GM23338 (cell line): ENCODE results near the gene RAC2. TPM values are rescaled to one million over a fixed set of nuclear protein-coding genes. Genes with fewer than 3 reads are reported as not detected.

Source experiments
- ATAC-seq: fragments of 200-7000 bp; cut with Tn5 transposase; 3 replicates; pipeline ENCODE4 v1.9.1; 2020
- DNase-seq: peaks from one replicate; pipeline ENCODE4 v3.0.0-alpha.2; 2015; ENCODE audit warnings: low spot score
- H2AFZ ChIP-seq: fragments of 200-600 bp; sonication (generic); 2 replicates; pipeline ENCODE4 v1.8.0; 2016; ENCODE audit warnings: antibody characterized with exemption, mild to moderate bottlenecking, moderate library complexity
- H3F3A ChIP-seq: fragments of 200-600 bp; sonication (generic); replicated peaks from 2 replicates; pipeline ENCODE4 v1.8.0; 2017; ENCODE audit warnings: antibody characterized with exemption, mixed run types, low read depth
- H3K27ac ChIP-seq: fragments of 200-600 bp; sonication (generic); 2 replicates; pipeline ENCODE4 v1.6.1; 2016; ENCODE audit warnings: low read depth
- H3K27me3 ChIP-seq: fragments of 200-600 bp; sonication (generic); 2 replicates; pipeline ENCODE4 v1.8.0; 2016; ENCODE audit warnings: mild to moderate bottlenecking, mixed run types, moderate library complexity; ENCODE audit not compliant: insufficient read depth
- H3K36me3 ChIP-seq: fragments of 200-600 bp; sonication (generic); 2 replicates; pipeline ENCODE4 v1.8.0; 2016; ENCODE audit warnings: mild to moderate bottlenecking; ENCODE audit not compliant: insufficient read depth
- H3K4me1 ChIP-seq: fragments of 200-600 bp; sonication (generic); 2 replicates; pipeline ENCODE4 v1.8.0; 2016; ENCODE audit warnings: mild to moderate bottlenecking, moderate library complexity; ENCODE audit not compliant: insufficient read depth
- H3K4me2 ChIP-seq: fragments of 200-600 bp; sonication (generic); 2 replicates; pipeline ENCODE4 v1.7.1; 2017; ENCODE audit warnings: mixed run types
- H3K4me3 ChIP-seq: fragments of 200-600 bp; sonication (generic); 2 replicates; pipeline ENCODE4 v1.6.1; 2016; ENCODE audit warnings: mixed run types
- H3K79me2 ChIP-seq: fragments of 200-600 bp; sonication (generic); replicated peaks from 2 replicates; pipeline ENCODE4 v1.8.0; 2017; ENCODE audit warnings: mild to moderate bottlenecking; ENCODE audit not compliant: insufficient read depth
- H3K9me2 ChIP-seq: fragments of 200-600 bp; sonication (generic); 2 replicates; pipeline ENCODE4 v1.8.0; 2017; ENCODE audit not compliant: insufficient read depth
- H4K20me1 ChIP-seq: fragments of 200-600 bp; sonication (generic); replicated peaks from 2 replicates; pipeline ENCODE4 v1.8.0; 2017; ENCODE audit warnings: mild to moderate bottlenecking; ENCODE audit not compliant: insufficient read depth
- H3K27ac Mint-ChIP-seq: 2 replicates; pipeline ENCODE4 v1.8.0; 2020; ENCODE audit warnings: inconsistent platforms, mild to moderate bottlenecking, moderate library complexity, mixed read lengths
- H3K27me3 Mint-ChIP-seq: 3 replicates; pipeline ENCODE4 v1.8.0; 2022; ENCODE audit warnings: low read depth, mild to moderate bottlenecking, moderate library complexity, mixed read lengths, inconsistent platforms; ENCODE audit not compliant: insufficient read depth, poor library complexity
- H3K36me3 Mint-ChIP-seq: 3 replicates; pipeline ENCODE4 v1.8.0; 2021; ENCODE audit warnings: low read depth, mild to moderate bottlenecking, inconsistent platforms, moderate library complexity, mixed read lengths
- H3K4me1 Mint-ChIP-seq: 3 replicates; pipeline ENCODE4 v1.8.0; 2020; ENCODE audit warnings: mild to moderate bottlenecking, inconsistent platforms, mixed read lengths
- H3K4me3 Mint-ChIP-seq: 3 replicates; pipeline ENCODE4 v1.8.0; 2021; ENCODE audit warnings: moderate library complexity, mild to moderate bottlenecking, inconsistent platforms, mixed read lengths
- H3K9me3 Mint-ChIP-seq: 3 replicates; pipeline ENCODE4 v1.8.0; 2020; ENCODE audit warnings: moderate library complexity, mild to moderate bottlenecking, inconsistent platforms, mixed read lengths
- CREB1 ChIP-seq: fragments of 250-450 bp; sonication (Bioruptor Pico); IDR thresholded peaks from 2 replicates; pipeline ENCODE4 v1.5.0; 2020; ENCODE audit warnings: low read depth, mild to moderate bottlenecking, moderate library complexity
- EZH2 ChIP-seq: fragments of 200-600 bp; sonication (generic); IDR thresholded peaks from one replicate; pipeline ENCODE4 v1.8.0; 2017; ENCODE audit warnings: antibody characterized with exemption, mild to moderate bottlenecking, low read depth; ENCODE audit not compliant: unreplicated experiment
- JUNB ChIP-seq: IDR thresholded peaks from one replicate; pipeline ENCODE4 v1.6.1; 2016; ENCODE audit warnings: antibody characterized with exemption; ENCODE audit not compliant: unreplicated experiment
- NANOG ChIP-seq: IDR thresholded peaks from 2 replicates; pipeline ENCODE4 v1.6.1; 2016; ENCODE audit warnings: antibody characterized with exemption, borderline replicate concordance
- POLR2AphosphoS5 ChIP-seq: IDR thresholded peaks from 2 replicates; pipeline ENCODE4 v1.6.1; 2016; ENCODE audit warnings: antibody characterized with exemption, low read depth
- STAT1 ChIP-seq: IDR thresholded peaks from one replicate; pipeline ENCODE4 v1.6.1; 2016; ENCODE audit warnings: antibody characterized with exemption; ENCODE audit not compliant: unreplicated experiment
- ZNF114 ChIP-seq: fragments of 250-450 bp; sonication (Bioruptor Pico); IDR thresholded peaks from 2 replicates; pipeline ENCODE4 v1.5.0; 2020; ENCODE audit warnings: mild to moderate bottlenecking, moderate library complexity
- ZNF331 ChIP-seq: fragments of 250-450 bp; sonication (Bioruptor Pico); IDR thresholded peaks from 2 replicates; pipeline ENCODE4 v1.5.0; 2020; ENCODE audit warnings: low read depth, mild to moderate bottlenecking, moderate library complexity
- polyA plus RNA-seq: library from polyadenylated mRNA; unstranded; fragments of >200 nt; fragmentation: Nextera tagmentation; extraction: Ambion mirVana; gene quantifications from 2 replicates; pipeline ENCODE4 v1.2.1, GENCODE V29; 2016
- total RNA-seq: library from RNA; depleted of rRNA; stranded (reverse); fragments of >200 nt; shearing (Covaris generic); gene quantifications from 2 replicates; pipeline ENCODE4 v1.2.3, GENCODE V29; 2014
- TF ChIP-seq, protein P1 (sequence below): IDR thresholded peaks from one replicate; pipeline ENCODE4 v1.6.1; 2018; ENCODE audit warnings: antibody characterized with exemption; ENCODE audit not compliant: unreplicated experiment
- TF ChIP-seq, protein P2 (sequence below): IDR thresholded peaks from 2 replicates; pipeline ENCODE4 v1.6.1; 2016; ENCODE audit warnings: antibody characterized with exemption
- TF ChIP-seq, protein P3 (sequence below), 2 experiments: fragments of 200-600 bp in 1 of 2; sonication (generic) in 1 of 2; conservative IDR thresholded peaks; 2 replicates each; pipeline versions ENCODE4 v1.5.1 to v1.6.1; 2016 to 2017; ENCODE audit warnings: antibody characterized with exemption in 2 of 2, low read depth in 2 of 2, mild to moderate bottlenecking in 2 of 2, moderate library complexity in 1 of 2

The RAC2 gene
- total and polyA plus RNA-seq, 2 experiments from 2014 or later = 2.4 to 2.7 TPM

DNA sequence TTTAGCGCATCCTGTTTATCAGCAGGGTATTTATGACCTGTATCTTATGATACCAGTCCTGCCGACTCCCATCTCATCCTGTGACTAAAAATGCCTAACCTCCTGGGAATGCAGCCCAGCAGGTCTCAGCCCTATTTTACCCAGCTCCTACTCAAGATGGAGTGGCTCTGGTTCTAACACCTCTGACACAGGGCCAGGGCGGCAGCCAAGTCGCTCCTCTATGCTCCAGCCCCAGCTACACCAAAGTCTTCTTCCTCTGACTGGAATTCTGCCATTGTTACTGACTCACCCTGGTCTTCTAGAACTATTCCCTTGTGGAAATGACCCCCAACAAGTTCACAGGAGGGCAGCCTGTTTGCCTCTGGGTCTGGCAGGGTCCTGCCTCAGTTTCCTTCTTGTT, 48.1 kb downstream of the RAC2 start (continued):
- TF ChIP-seq, protein P1, sequence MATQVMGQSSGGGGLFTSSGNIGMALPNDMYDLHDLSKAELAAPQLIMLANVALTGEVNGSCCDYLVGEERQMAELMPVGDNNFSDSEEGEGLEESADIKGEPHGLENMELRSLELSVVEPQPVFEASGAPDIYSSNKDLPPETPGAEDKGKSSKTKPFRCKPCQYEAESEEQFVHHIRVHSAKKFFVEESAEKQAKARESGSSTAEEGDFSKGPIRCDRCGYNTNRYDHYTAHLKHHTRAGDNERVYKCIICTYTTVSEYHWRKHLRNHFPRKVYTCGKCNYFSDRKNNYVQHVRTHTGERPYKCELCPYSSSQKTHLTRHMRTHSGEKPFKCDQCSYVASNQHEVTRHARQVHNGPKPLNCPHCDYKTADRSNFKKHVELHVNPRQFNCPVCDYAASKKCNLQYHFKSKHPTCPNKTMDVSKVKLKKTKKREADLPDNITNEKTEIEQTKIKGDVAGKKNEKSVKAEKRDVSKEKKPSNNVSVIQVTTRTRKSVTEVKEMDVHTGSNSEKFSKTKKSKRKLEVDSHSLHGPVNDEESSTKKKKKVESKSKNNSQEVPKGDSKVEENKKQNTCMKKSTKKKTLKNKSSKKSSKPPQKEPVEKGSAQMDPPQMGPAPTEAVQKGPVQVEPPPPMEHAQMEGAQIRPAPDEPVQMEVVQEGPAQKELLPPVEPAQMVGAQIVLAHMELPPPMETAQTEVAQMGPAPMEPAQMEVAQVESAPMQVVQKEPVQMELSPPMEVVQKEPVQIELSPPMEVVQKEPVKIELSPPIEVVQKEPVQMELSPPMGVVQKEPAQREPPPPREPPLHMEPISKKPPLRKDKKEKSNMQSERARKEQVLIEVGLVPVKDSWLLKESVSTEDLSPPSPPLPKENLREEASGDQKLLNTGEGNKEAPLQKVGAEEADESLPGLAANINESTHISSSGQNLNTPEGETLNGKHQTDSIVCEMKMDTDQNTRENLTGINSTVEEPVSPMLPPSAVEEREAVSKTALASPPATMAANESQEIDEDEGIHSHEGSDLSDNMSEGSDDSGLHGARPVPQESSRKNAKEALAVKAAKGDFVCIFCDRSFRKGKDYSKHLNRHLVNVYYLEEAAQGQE = no peak
- no peak for TF ChIP-seq CREB1 (CRISPR knock-in tag)
- TF ChIP-seq, protein P2, sequence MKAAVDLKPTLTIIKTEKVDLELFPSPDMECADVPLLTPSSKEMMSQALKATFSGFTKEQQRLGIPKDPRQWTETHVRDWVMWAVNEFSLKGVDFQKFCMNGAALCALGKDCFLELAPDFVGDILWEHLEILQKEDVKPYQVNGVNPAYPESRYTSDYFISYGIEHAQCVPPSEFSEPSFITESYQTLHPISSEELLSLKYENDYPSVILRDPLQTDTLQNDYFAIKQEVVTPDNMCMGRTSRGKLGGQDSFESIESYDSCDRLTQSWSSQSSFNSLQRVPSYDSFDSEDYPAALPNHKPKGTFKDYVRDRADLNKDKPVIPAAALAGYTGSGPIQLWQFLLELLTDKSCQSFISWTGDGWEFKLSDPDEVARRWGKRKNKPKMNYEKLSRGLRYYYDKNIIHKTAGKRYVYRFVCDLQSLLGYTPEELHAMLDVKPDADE = no peak
- no peak for TF ChIP-seq ZNF114 (CRISPR knock-in tag)
- TF ChIP-seq, protein P3, sequence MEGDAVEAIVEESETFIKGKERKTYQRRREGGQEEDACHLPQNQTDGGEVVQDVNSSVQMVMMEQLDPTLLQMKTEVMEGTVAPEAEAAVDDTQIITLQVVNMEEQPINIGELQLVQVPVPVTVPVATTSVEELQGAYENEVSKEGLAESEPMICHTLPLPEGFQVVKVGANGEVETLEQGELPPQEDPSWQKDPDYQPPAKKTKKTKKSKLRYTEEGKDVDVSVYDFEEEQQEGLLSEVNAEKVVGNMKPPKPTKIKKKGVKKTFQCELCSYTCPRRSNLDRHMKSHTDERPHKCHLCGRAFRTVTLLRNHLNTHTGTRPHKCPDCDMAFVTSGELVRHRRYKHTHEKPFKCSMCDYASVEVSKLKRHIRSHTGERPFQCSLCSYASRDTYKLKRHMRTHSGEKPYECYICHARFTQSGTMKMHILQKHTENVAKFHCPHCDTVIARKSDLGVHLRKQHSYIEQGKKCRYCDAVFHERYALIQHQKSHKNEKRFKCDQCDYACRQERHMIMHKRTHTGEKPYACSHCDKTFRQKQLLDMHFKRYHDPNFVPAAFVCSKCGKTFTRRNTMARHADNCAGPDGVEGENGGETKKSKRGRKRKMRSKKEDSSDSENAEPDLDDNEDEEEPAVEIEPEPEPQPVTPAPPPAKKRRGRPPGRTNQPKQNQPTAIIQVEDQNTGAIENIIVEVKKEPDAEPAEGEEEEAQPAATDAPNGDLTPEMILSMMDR (conservative IDR thresholded peaks at IDR 0.05; ENCODE audit: low read depth in 2 of 2) = no peak
- TF ChIP-seq ZNF331 (CRISPR knock-in tag) = no peak
- no peak for TF ChIP-seq JUNB

DNA sequence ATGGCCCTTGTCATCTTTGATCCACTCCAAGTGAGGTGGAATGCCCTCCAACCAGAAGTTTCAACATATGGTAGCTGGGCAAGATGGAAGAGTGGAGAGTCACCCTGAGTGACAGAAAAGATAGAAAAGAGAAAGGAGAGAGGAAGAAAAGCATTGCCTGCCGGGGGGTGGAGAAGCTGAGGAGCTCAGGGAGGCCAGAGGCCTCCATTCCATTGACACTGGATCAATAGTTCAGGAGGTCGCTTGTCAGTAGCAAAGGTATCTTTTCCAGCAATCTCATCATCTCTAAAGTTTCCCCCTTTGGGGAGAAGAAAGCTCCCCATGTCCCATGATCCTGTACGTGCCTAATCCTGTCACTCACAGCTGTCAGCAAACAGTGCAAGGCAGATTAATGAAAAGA, 49.3 kb downstream of the RAC2 start:
- peaks cover 7% of the 10 kb centered on the region for H3K27me3 Mint-ChIP-seq
- H3K4me3 Mint-ChIP-seq = no peak overlapping the region
- no peak overlapping the region for H3K4me3 ChIP-seq
- DNase-seq = no peak
- H3K36me3 ChIP-seq = peaks cover 5% of the 10 kb centered on the region; the same call in 1 of the 2 replicates
- no peak overlapping the region for H3K27ac Mint-ChIP-seq
- H3K4me1 ChIP-seq = peaks cover 10% of the 10 kb centered on the region
- peaks cover 23% of the 10 kb centered on the region for H3K9me3 Mint-ChIP-seq
- no peaks in the 10 kb centered on the region for H3K79me2 ChIP-seq
- no peak overlapping the region for H3K4me2 ChIP-seq
- H2AFZ ChIP-seq = no peak overlapping the region
- peaks cover 17% of the 10 kb centered on the region for H3K4me1 Mint-ChIP-seq
- H3K27ac ChIP-seq = no peak overlapping the region
- H3F3A ChIP-seq = no peaks in the 10 kb centered on the region
- H3K9me2 ChIP-seq = no peaks in the 10 kb centered on the region
- no peak for ATAC-seq
- no peaks in the 10 kb centered on the region for H3K27me3 ChIP-seq
- H3K36me3 Mint-ChIP-seq = peaks cover 36% of the 10 kb centered on the region
- no peaks in the 10 kb centered on the region for H4K20me1 ChIP-seq
- TF ChIP-seq STAT1 (no peak), EZH2 (no peak), NANOG (no peak), POLR2AphosphoS5 (no peak)
- TF ChIP-seq, protein P1 = no peak
- TF ChIP-seq, protein P2 = no peak
- TF ChIP-seq, protein P3 (conservative IDR thresholded peaks at IDR 0.05; ENCODE audit: low read depth in 2 of 2) = no peak
